ENCODE results near the gene ABCG2.

DNA sequence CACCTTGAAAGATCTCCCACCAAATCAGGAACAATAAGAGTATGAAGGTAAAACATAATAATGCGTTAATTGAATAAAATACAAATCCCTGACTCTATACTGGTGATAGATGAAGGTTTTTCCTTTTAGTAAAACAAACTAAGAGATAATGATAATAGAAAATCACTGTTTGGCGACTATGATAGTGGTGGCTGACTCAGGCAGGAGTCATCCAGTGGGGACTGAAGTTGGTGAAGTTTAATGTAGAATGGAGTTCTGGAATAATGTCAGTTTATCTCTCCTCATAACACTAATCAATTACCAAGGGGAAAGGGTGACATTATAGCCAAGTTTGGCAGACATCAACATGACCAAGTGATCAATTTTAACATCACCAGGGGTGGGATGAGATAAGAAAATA, 21.3 kb downstream of the ABCG2 start:
- TF ChIP-seq, protein P1, sequence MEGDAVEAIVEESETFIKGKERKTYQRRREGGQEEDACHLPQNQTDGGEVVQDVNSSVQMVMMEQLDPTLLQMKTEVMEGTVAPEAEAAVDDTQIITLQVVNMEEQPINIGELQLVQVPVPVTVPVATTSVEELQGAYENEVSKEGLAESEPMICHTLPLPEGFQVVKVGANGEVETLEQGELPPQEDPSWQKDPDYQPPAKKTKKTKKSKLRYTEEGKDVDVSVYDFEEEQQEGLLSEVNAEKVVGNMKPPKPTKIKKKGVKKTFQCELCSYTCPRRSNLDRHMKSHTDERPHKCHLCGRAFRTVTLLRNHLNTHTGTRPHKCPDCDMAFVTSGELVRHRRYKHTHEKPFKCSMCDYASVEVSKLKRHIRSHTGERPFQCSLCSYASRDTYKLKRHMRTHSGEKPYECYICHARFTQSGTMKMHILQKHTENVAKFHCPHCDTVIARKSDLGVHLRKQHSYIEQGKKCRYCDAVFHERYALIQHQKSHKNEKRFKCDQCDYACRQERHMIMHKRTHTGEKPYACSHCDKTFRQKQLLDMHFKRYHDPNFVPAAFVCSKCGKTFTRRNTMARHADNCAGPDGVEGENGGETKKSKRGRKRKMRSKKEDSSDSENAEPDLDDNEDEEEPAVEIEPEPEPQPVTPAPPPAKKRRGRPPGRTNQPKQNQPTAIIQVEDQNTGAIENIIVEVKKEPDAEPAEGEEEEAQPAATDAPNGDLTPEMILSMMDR (IDR thresholded peaks at IDR 0.05), result no peak
- TF ChIP-seq POLR2A (IDR thresholded peaks at IDR 0.05), result no peak

Measured in testis (tissue), 2 donors.